ENCODE measurements around the gene PLAGL1.
A peak's percentile ranks its signal among the peaks of the same experiment; 100 is the strongest.
"Not testable (repeated sequence)": the region's sequence is repeated elsewhere in the genome, so short reads cannot be mapped to it uniquely, and the experiment has no call there.

The PLAGL1 gene

GRCh38 chr6:143936778-143937667 lies 71.0 kb downstream of the PLAGL1 start:
- DNase-seq = no peak

- no peak for DNase-seq
Observed at GRCh38 chr6:143936347-143936746, 71.7 kb downstream of the PLAGL1 start.

GRCh38 chr6:143934867-143935266 lies 73.2 kb downstream of the PLAGL1 start:
- no peak for DNase-seq

GRCh38 chr6:143934331-143934730 lies 73.7 kb downstream of the PLAGL1 start:
- no peak for DNase-seq

- DNase-seq = no peak
Observed at GRCh38 chr6:143929975-143930374, 78.1 kb downstream of the PLAGL1 start.

- DNase-seq = no peak
Observed at GRCh38 chr6:143928853-143929252, 79.2 kb downstream of the PLAGL1 start.

- not testable (repeated sequence) for DNase-seq
Observed at GRCh38 chr6:143917026-143917425, 91.0 kb downstream of the PLAGL1 start.

GRCh38 chr6:143912671-143913070 lies 95.4 kb downstream of the PLAGL1 start:
- no peak for DNase-seq

- no peak for DNase-seq
Observed at GRCh38 chr6:143911028-143911427, 97.0 kb downstream of the PLAGL1 start.

- no peak for DNase-seq
Observed at GRCh38 chr6:143902827-143903226, 105.2 kb downstream of the PLAGL1 start.

GRCh38 chr6:143901885-143902750 lies 105.9 kb downstream of the PLAGL1 start:
- peak in 1 of 2 donors; percentile 46 for DNase-seq

GRCh38 chr6:143900358-143900757 lies 107.7 kb downstream of the PLAGL1 start:
- DNase-seq = no peak

- peak in 1 of 2 donors; percentile 8 for DNase-seq
Observed at GRCh38 chr6:143896126-143896860, 111.8 kb downstream of the PLAGL1 start.

GRCh38 chr6:143894655-143895054 lies 113.4 kb downstream of the PLAGL1 start:
- no peak for DNase-seq

All from bone marrow (tissue), 2 donors.